ENCODE measurements around the gene AKAP6.
A peak's percentile ranks its signal among the peaks of the same experiment; 100 is the strongest.

Gene AKAP6

DNA sequence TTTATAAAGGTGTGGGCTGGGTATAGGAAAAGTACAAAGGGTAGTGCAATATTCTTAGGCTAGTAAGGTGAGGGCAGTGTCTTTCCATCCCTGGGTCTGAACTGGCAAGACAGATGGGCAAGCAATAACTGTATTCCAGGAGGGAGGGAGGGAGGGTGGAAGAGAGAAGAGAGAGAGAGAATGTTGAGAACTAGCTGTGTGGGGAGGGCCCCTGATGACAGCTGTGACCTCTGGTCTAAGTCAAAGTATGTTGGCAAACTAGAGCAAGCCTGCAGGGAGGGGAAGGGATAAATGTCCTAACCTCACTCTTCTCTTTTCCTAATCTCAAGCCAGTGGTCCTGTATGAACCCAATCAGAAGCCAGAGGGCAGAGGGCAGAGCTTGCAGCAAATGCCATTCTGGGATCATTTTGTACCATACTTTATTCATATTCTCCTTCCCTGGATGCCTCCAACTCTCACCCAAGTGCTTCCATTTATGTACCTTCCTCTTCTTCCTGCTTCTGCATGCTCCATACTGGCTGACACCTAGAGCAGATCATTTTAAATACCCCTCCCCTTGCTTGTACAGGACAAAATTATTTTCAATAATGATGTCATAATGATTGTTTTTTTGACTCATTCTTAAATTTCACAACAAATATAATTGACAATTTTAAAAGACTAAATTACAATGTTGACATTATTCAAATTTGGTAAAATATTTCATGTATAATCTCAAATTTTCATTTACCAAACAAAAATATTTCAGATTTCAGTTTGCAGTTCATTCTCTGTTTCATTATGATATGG is 75.9 kb downstream of the AKAP6 start:
- DNase-seq (ENCODE audit: low read depth), result no peak

DNA sequence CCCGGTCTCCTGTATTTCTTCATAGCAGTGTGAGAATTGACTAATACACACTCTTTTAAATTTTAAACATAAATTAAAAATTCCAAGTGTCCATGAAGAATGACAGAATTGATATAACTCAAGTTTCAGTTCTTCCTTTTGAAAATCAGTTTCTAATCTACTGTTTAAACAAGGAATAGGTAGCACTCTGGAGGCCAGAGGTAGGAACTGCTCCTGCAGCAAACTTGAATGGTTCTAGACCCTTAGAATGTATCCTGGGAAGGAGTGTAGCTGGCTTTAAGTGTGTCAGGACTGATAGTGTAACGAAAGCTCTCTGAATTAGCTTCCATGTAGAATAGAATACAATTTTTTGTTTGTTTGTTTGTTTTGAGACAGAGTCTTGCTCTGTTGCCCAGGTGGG is 76.8 kb downstream of the AKAP6 start:
- DNase-seq (ENCODE audit: low read depth), result no peak

DNA sequence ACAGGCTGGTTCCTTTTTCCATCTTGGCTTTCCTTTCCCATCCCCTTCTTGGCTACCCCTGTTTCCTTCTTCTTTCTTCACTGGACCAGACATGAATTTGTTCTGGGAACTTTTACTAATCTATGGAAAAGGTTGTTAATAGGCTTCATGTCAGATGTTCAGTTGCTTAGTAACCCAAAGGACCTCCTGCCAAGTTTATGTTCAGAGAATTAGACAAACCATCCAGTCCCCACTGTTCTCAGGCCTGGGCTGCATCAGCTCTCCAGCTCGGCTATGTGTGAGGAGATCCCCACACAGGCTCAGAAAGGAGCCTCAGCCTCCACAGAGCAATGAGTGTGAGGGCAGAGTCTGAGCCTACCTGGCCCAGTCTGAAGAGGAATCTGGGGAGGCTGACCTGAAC is 78.0 kb downstream of the AKAP6 start:
- DNase-seq (ENCODE audit: low read depth), result no peak

DNA sequence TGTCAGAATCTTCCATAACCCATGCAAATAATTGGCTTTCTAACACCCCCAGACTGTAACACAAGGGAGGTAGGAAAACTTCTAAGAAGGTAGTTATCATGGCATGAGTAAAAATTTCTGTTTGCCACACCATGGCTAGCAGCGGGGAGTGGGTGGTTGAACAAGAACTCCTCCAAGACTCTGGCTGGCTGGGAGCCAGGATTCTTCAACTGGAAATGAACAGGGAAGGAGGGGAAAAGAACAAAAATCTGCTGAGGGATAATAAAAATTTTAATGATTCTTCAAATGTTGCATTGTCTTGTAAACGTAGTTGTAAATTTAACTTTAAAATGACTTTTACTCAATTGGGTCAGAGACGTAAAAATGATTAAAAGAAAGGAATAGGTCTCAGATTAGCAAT is 78.9 kb downstream of the AKAP6 start:
- no peak for DNase-seq (ENCODE audit: low read depth)

DNA sequence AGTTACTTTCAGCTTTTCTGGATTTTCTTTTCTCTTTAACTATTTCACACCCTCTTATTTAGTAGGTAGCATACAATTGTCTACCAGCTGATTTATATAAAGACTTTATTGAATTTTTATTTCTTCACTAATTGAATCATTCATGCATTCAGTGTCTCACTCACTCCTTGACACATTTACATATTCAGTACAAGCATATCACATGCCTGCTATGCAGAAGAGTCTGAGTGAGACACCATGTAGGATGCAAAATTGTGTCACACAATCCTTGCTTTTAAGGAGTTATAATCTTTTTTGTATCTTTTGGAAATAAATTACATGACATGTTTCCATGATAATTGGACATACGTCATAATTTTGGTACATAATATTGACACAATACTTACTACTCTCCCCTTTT is 83.0 kb downstream of the AKAP6 start:
- no peak for DNase-seq (ENCODE audit: low read depth)

DNA sequence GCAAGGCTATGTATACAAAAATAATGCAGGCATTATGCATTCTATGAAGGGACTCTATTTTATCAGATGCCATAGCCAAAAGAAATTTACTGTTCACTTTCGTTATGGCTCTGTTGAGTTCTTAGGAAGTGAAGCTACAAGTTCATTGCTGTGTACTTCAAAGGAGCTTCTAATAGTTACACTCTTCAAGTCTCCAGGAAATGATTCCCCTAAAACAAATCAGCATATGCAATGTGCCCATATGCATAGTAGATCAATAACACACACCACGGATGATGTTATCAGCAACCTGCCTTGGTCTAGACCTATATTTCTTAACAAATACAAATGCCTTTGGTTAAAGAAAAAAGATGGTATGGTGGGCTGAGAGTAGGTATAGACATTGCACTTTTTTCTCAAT is 83.4 kb downstream of the AKAP6 start:
- no peak for DNase-seq (ENCODE audit: low read depth)

DNA sequence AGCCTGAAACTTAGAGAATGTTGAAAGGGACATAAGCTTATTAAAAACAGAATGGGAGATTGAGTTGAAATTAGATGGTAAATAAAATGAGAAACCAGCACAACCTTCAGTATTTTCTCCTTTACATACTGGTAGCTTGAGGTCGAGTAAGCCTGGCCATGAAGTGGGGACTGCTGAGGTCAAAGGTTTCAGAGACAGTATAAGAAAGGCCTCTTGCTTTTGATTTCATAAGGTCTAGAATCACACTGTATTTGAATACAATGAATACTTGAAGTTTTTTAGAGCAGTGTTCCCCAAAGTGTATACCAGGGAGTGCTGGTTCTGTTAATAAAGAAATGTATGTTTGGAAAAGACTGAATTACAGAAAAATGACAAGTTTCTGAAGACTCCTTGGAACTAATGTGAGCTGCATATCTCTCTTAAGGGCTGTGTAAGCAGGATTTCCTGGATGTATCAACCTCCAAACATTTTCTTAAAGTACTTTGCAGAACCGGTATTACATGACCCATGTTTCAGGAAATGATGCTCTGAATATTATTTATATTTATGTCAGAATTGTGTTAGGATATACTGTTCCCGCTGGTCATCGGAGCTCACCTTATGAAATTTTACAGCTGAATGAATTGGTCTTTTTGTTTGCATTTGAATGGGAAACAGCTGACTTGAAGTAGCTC is 85.0 kb downstream of the AKAP6 start:
- no peak for DNase-seq (ENCODE audit: low read depth)

DNA sequence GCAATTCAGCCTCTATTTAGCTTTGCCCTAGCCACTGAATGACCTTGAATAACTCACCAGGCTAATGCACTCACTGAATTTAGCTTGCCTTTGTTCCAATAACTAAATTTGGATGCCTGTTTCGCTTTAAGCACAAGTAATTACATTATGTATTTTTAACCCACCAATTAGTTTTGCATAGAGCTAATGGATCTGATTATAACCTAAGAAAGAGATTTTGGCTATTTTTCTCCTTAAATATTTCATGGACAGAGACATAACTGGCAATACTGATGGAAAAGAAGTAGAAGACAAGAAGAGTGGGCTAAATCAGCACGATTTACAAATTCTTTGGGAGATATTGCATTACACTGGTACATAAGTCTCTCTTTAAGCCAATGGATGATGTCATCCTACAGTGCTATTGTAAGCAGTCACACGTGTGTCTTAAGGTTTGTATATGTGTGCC is 85.7 kb downstream of the AKAP6 start:
- DNase-seq (ENCODE audit: low read depth), result peak; percentile 20

DNA sequence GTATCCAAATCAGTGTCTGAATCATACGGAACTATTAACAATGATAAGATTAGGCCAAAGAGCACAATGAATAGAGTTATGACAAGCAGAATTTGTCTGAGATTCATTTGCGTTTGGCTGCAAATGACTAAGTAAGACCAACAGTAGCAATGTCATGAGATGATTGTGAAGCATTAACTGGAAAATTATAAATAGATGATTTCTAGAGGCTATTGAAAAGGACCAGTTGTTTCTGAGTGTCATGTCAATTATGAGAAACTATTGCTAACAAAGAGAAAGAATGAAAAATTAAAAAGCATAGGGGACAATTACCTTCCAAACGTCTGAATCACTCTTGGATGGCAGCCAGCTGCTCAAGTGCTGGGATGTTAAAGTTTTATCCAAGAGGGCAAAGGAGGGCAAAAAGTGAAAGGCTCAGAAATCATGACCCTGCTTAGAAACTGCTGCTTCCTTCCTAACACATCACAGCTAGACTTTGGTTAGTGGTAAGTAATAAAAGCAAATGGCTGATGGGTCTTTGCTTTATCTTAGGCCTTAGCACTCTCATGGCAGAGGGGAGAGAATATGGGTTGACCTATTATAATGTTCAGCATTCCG is 89.0 kb downstream of the AKAP6 start:
- DNase-seq (ENCODE audit: low read depth), result peak; percentile 18

DNA sequence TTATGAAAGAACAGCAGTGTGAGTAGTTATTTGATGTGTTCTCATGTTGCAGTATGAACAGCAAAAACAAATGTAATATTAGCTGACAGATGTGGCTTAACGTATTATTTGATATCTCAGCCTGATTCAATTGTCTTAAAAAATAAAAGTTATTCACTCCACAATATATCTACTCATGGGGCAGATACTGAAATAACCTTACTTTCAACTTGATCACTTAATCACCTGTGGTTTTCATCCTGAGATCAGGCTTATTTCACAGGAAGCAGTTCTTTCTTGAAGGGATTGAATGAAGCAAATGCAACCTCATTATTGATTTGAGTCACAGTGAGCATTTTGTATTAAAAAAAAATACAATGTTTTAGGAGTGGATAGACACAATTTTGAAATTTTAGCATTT is 90.3 kb downstream of the AKAP6 start:
- no peak for DNase-seq (ENCODE audit: low read depth)

DNA sequence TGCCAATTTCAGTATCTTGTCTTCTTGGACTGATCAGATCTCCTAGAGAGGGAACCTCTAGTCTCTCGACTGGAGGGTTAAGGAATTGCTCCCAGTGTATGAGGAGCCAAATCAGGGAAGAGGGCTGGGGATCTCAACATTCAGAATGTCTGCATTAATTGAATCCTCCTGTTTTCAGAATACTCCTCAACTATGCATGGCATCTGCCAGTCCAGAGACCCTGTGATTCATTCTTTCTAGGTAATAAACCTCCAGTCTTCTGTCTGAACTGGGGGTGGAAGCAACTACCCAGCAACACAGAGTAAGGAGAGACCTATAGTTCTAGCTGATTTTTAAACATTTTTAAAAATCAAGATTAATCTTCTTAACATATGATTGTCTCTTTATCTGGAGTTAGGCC is 92.7 kb downstream of the AKAP6 start:
- DNase-seq (ENCODE audit: low read depth), result no peak

DNA sequence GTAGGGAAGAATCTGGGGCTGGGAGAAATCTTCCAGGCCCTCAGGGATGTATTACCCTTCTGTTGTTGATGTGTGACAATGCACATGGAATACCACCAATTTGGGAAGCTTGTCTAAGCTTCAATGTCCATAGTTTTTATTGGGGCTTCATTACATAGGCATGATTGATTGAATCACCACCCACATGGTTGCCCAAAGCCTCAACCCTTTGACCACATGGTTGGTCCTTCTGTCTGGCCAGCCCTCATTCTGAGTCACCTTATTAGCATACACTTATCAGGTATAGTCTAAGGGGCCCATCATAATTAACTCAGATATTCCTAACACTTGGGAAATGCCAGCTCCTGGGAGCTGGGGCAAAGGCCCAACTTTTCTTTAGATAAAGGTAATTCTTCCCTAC is 93.3 kb downstream of the AKAP6 start:
- no peak for DNase-seq (ENCODE audit: low read depth)

DNA sequence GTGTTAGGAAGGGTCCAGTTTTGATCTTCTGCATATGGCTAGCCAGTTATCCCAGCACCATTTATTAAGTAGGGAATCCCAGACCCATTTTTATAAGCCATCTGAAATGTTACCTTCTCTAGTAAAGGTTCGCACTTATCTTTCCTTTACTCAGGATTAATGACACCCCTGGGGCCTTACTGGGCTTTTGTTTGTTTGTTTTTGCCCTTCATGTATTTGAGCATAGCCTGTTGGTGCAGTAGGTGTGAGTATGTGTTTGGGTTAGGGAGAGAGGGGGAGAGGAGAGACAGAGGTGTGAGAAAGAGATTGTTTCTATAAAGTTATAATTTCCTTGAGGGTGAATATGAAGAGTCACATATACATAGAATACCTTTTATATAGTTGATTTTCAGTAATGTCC is 96.9 kb downstream of the AKAP6 start:
- no peak for DNase-seq (ENCODE audit: low read depth)

DNA sequence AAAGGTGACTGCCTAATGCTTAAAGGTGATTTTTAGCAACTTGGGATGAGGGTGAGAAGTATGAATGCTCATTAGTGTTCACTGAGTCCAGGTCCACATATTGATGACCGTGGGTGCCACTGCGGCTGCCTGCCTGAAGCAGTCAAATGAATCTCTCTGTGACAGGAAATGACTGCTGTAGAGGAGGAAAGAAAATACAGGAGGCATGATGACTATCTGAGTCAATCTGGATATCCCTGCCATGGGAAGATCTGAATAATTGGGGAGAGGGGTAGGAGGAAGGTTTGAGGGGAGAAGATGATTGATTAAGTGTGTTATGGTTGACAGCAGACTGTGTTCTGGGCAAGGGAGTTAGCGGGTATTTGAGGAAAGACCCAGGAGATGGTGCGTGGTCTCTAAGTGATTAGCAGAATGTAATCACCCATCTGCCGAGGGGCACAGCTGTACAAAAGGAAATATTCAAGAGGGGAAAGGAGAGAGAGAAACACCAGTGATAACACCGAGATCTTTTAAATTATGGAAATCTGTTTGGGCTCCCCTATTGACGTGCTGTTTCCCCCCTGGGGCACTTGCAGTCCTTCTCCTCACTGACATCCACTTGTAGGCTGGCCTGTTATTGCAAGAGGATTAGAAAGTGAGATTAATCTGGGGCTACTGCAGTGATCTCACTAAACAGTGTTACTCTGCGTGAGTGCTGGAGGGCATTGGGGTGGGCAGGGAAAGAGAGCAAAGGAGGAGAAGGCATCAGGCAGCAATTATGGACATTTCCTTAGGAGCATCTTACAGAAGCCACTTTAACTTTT is 97.7 kb downstream of the AKAP6 start:
- no peak for DNase-seq (ENCODE audit: low read depth)

DNA sequence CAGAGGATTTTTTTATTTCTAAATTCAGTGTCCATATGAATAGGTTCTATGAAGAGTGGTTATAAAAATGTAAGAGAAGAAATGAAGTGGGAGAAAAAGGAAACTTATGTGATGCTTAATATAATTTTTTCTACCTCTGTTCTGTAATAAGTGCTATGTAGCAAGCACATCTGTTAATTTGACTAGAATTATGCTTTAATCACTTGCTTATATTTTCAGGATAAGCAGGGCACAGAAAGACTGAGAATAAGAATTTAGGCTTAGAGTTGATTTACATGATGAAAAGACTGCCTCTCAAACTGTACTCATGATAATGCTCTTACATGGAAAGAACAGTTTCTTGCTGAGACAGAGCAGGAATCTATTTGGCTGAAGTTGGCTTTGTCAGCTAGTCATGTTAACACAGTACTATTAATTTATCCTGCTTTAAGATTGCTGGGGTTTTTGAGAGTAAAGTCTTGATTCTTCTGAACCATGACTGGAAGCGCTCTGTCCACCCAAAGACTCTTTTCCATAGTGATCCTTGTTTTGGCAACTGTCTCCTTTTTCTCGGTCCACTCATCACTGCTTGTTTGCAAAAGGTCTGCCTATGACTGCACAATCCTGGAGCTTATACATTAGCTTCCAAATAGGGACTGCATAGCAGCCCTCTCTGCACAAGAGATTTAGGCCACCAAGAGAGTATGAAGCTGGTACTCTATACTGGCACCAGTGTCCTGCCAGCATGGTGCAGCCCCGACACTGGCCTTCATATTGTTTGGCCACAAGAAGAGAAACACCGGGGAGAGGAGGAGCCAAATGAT is 98.8 kb downstream of the AKAP6 start:
- DNase-seq (ENCODE audit: low read depth), result no peak

DNA sequence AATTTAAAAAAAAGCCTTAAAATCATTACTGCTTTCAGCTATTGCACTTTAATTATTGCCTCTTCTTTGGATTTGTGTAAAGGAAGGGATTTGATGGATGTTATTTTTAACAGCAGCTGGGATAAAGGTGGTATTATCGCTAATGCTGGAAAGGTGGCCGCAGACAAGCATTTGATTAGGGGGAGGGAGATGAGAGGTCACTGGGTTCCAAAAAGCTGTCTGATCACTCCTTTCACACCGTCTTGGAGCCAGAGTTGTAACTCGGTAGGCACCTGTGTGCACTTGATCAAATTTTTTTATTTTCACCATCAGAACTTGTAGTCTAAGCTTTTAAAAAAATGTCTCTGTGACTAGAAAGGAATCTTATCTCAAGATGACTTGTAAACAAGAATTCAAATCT is 99.8 kb downstream of the AKAP6 start:
- DNase-seq (ENCODE audit: low read depth), result no peak

DNA sequence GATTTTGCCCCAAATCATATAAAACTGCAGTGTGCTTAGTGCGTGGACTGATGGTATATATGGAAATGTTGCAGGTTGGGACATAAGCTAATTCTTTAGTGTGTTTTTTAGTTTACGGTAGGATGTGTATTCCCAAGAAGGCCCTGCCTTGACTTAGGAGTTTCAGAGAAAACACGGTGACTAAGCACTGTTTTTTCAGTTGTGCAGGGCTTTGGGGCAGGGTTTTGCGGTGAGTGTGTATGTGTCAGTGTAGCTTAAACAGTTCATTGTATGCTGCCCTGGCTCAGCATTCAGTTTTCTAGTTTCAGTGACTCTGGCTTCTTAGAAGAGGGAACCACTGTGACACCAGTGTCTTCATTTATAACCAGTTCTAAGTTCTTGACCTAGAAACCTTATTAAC is 101.2 kb downstream of the AKAP6 start:
- no peak for DNase-seq (ENCODE audit: low read depth)

DNA sequence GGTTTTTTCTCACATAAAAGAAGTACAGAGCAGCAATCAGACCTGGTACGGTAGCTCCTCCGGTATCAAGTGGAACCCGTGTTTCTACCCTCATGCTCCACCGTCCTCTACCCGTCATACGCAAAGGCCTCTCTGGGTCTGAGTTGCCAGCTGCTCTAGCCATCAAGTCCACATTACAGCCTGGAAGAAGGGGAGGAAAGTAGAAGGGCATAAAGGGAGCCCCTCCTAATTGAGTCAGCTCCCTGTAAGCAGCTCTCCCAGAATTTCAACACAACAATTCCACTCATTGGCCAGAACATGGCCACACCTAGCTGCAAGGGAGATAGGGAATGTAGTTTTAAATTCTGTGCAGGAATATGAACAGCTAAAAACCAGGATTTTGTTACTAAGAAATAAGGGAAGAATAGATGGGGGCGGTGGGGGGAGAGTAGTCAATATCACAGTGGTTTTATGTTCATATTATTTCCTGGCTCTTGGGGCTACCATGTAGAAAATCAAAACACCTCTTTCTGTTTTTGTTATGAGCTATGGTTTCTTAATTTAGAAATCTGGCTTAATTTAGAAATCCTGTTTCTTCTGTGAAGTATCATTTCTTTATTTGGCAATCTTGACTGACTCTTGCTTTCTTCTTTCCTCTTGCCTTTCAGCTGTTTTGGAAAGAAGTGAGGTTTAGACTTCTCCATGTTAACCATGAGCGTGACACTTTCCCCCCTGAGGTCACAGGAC is 103.9 kb downstream of the AKAP6 start:
- DNase-seq (ENCODE audit: low read depth), result no peak

DNA sequence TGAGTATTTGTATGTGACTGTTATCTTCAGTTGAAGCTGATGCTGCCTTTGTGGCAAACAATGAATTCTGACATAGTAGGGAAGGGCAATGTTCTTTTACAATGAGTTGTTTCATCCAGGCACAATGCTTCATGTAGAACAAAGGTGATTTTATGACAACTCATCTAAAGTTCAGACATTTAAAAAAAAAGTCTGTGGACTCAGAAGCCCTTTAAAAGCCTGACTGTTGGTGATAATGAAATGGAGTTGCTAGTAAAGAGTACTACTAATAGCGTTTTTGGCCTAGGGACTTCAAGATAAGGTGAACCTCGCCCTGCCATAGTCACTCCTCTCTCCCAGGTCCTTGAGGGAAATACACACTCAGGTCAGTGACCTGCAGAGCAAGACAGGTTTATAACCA is 105.1 kb downstream of the AKAP6 start:
- DNase-seq (ENCODE audit: low read depth), result no peak

DNA sequence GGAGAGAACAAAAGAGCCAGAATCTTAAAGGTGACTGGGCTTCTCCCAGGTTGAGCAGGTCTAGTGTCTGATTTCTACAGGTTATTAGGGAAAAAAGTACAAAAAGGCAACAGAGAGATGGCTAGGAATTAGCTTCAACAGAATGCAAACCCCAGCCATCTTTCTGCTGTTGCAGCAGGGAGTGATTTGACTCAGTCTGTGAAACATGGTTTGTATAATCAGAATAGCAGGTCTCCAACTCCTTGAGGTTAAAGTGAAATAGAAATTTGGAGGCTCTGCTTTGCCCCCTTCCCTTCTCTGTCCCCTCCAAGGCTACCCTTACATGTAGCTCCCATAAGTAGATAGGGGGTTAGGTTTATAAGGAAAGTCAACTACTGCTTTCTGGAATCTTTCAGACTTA is 105.8 kb downstream of the AKAP6 start:
- no peak for DNase-seq (ENCODE audit: low read depth)

DNA sequence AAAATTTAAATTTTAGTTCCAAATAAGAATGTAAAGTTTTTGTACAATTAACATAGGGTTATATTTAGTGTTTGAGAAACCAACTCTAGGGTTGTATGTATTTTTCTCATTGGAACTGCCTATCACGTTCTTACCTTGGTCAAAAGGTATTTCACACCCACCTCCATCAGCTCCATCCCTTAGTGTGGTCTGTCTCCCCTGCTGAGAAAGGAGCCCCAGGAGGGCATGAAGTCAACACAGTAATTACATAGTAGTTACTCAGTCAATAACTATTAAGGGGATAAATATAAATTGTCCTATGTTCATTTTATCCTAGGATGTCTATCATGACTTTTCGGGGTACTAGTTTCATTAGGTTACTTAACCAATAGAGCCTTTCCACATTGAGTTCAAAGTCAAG is 106.3 kb downstream of the AKAP6 start:
- no peak for DNase-seq (ENCODE audit: low read depth)
